Brain microvascular endothelial cell (primary cell): ENCODE measurements around the gene DLGAP1.
A peak's percentile ranks its signal among the peaks of the same experiment; 100 is the strongest.

ENCODE experiments used
- DNase-seq: peaks from one replicate; pipeline ENCODE4 v3.0.0-alpha.2; 2020
- H3K27ac ChIP-seq: fragments of 250-450 bp; sonication (Bioruptor Pico); 2 replicates; pipeline ENCODE4 v1.5.1; 2020; ENCODE audit warnings: mild to moderate bottlenecking, moderate library complexity
- H3K27me3 ChIP-seq: fragments of 250-450 bp; sonication (Bioruptor Pico); replicated peaks from 2 replicates; pipeline ENCODE4 v1.5.1; 2020; ENCODE audit warnings: mild to moderate bottlenecking
- H3K36me3 ChIP-seq: fragments of 250-450 bp; sonication (Bioruptor Pico); replicated peaks from 2 replicates; pipeline ENCODE4 v1.5.1; 2020; ENCODE audit warnings: mild to moderate bottlenecking
- H3K4me3 ChIP-seq: 2 replicates; pipeline ENCODE4 v1.5.1; 2011; ENCODE audit warnings: low read depth, mild to moderate bottlenecking, control low read depth, low read length, moderate library complexity
- CTCF ChIP-seq: IDR thresholded peaks from 2 replicates; pipeline ENCODE4 v1.5.1; 2011; ENCODE audit warnings: low read depth, mild to moderate bottlenecking, moderate library complexity, low read length, control low read depth, inconsistent platforms; ENCODE audit errors: missing control alignments
- in situ Hi-C: cut with HindIII; loops from 2 replicates; pipeline ENCODE4 v1.10.0; 2017; ENCODE audit warnings: low sequenced_read_pairs, low pct_ligation_motif_present

DLGAP1 gene

GRCh38 chr18:3648641-3649040 lies 806.5 kb downstream of the DLGAP1 start:
- Histone ChIP-seq H3K4me3 (no peak overlapping the region), H3K27ac (peak overlapping the region; percentile 83), H3K36me3 (no peaks in the 10 kb centered on the region), H3K27me3 (no peaks in the 10 kb centered on the region)
- no peak for DNase-seq
- in situ Hi-C loops = no loop called here
- no peak for TF ChIP-seq CTCF

GRCh38 chr18:3648200-3648599 lies 806.9 kb downstream of the DLGAP1 start:
- Histone ChIP-seq H3K27ac (no peak overlapping the region), H3K4me3 (no peak overlapping the region), H3K36me3 (no peaks in the 10 kb centered on the region), H3K27me3 (no peaks in the 10 kb centered on the region)
- no peak for TF ChIP-seq CTCF
- in situ Hi-C loops = no loop called here
- no peak for DNase-seq

GRCh38 chr18:3647636-3648035 lies 807.5 kb downstream of the DLGAP1 start:
- no peak overlapping the region for H3K4me3 ChIP-seq
- in situ Hi-C loops = no loop called here
- H3K27ac ChIP-seq = no peak overlapping the region
- H3K36me3 ChIP-seq = no peaks in the 10 kb centered on the region
- no peak for TF ChIP-seq CTCF
- H3K27me3 ChIP-seq = no peaks in the 10 kb centered on the region
- no peak for DNase-seq

GRCh38 chr18:3645384-3646156 lies 809.5 kb downstream of the DLGAP1 start:
- in situ Hi-C loops = no loop called here
- no peak for TF ChIP-seq CTCF
- Histone ChIP-seq H3K4me3 (no peak overlapping the region), H3K36me3 (no peaks in the 10 kb centered on the region), H3K27ac (no peak overlapping the region), H3K27me3 (no peaks in the 10 kb centered on the region)
- DNase-seq = no peak

- Histone ChIP-seq H3K36me3 (no peaks in the 10 kb centered on the region), H3K4me3 (no peak overlapping the region), H3K27ac (no peak overlapping the region), H3K27me3 (no peaks in the 10 kb centered on the region)
- in situ Hi-C loops = no loop called here
- no peak for TF ChIP-seq CTCF
- no peak for DNase-seq
Observed at GRCh38 chr18:3634250-3634939, 820.7 kb downstream of the DLGAP1 start.
